ENCODE results near the gene MAP1B. TPM values are rescaled to one million over a fixed set of nuclear protein-coding genes. Genes with fewer than 3 reads are reported as not detected.

MAP1B gene
- total and polyA plus RNA-seq, 8 donors: 2.1 to 985 (median 24.7) TPM

DNA sequence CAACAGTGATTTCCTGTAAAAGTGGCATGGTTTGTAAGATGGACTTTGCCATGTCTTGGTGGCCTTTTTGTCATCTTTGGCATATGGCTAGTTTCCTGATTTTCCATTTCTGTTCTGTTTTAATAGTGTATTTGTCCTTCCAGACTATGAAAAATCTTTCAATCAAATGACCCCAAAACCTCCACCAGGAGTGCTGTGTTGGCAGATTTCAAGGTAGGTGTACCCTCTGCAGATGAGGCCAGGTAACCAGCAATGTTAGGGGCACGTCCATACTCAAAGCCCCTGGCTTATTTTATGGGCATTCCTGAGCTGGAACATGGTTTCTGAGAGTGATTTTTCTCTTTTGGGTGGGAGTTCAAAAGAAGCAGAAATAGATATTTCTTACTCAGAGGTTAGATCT is 15.2 kb upstream of the MAP1B start:
- WGBS, 5 donors: 57 to 76% (median 65%) methylated on average over 1 of the region's 1 CpG
- no peak for TF ChIP-seq EP300 (IDR thresholded peaks at IDR 0.05)
- TF ChIP-seq POLR2A (IDR thresholded peaks at IDR 0.05): no peak
- TF ChIP-seq, protein P1, sequence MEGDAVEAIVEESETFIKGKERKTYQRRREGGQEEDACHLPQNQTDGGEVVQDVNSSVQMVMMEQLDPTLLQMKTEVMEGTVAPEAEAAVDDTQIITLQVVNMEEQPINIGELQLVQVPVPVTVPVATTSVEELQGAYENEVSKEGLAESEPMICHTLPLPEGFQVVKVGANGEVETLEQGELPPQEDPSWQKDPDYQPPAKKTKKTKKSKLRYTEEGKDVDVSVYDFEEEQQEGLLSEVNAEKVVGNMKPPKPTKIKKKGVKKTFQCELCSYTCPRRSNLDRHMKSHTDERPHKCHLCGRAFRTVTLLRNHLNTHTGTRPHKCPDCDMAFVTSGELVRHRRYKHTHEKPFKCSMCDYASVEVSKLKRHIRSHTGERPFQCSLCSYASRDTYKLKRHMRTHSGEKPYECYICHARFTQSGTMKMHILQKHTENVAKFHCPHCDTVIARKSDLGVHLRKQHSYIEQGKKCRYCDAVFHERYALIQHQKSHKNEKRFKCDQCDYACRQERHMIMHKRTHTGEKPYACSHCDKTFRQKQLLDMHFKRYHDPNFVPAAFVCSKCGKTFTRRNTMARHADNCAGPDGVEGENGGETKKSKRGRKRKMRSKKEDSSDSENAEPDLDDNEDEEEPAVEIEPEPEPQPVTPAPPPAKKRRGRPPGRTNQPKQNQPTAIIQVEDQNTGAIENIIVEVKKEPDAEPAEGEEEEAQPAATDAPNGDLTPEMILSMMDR (IDR thresholded peaks at IDR 0.05): no peak
- no peak for TF ChIP-seq POLR2AphosphoS5 (IDR thresholded peaks at IDR 0.05)
- DNase-seq: no peak
- Histone ChIP-seq H3K9me3 (no peaks in the 10 kb centered on the region), H3K27ac (no peak overlapping the region), H3K36me3 (no peaks in the 10 kb centered on the region), H3K4me1 (no peaks in the 10 kb centered on the region), H3K4me3 (no peak overlapping the region), H3K27me3 (no peaks in the 10 kb centered on the region)
- intact Hi-C loops (cut with DNase I; ENCODE audit: low total_unique reads): no loop called here

DNA sequence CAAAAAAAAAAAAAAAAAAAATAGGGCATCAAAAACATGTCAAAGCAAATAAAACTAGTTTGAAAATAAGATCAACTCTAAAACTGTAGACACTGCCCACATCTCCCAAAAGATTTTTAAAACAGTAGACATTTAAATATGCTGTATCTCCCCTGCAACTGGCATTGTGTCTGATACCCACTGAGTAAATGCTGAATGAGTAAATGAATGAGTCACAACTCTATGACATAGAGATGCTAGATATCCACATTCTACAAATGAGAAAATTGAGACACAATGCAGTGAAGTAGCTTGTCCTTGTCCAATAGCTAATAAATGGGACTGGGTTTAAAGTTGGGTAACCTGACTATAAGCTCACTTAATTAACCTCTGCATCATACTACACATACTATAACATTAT is 14.1 kb upstream of the MAP1B start:
- no peak for DNase-seq
- H3K4me1 ChIP-seq: no peaks in the 10 kb centered on the region
- intact Hi-C loops (cut with DNase I; ENCODE audit: low total_unique reads): no loop called here

DNA sequence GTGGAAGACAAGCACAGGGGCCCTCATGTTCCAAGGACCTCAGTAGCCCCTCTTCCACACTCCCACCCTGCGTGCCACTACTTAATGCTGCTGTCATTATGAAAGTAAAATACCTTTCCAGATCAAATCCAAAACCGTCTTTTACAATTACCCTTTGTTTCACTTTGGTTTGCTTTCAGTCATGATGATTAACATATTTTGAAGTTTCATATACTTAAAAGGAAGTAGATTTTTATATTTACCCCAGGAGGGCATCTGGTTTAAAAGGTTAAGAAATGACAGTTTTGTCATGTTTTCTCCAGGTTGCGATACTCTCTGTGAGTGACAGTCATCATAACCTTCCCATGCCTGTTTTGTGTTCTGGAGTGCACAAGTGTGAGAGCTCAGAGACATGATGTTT is 13.5 kb upstream of the MAP1B start:
- 59 to 78% (median 67%) methylated on average over 3 of the region's 3 CpGs for WGBS, 5 donors
- DNase-seq: no peak
- Histone ChIP-seq H3K4me1 (no peaks in the 10 kb centered on the region), H3K27ac (no peak overlapping the region), H3K36me3 (no peaks in the 10 kb centered on the region), H3K9me3 (no peaks in the 10 kb centered on the region), H3K27me3 (no peaks in the 10 kb centered on the region), H3K4me3 (no peak overlapping the region)
- TF ChIP-seq, protein P1 (IDR thresholded peaks at IDR 0.05): no peak
- TF ChIP-seq EP300 (IDR thresholded peaks at IDR 0.05): no peak
- TF ChIP-seq POLR2A (IDR thresholded peaks at IDR 0.05): no peak
- TF ChIP-seq POLR2AphosphoS5 (IDR thresholded peaks at IDR 0.05): no peak
- intact Hi-C loops (cut with DNase I; ENCODE audit: low total_unique reads): no loop called here

More for the DNA sequence above, 14.1 kb upstream of the MAP1B start:
- H3K36me3 ChIP-seq: no peaks in the 10 kb centered on the region
- H3K27me3 ChIP-seq: no peaks in the 10 kb centered on the region
- H3K4me3 ChIP-seq: no peak overlapping the region
- H3K9me3 ChIP-seq: no peaks in the 10 kb centered on the region
- no peak overlapping the region for H3K27ac ChIP-seq
- TF ChIP-seq POLR2A (IDR thresholded peaks at IDR 0.05) (no peak), POLR2AphosphoS5 (IDR thresholded peaks at IDR 0.05) (no peak), EP300 (IDR thresholded peaks at IDR 0.05) (no peak)
- TF ChIP-seq, protein P1 (IDR thresholded peaks at IDR 0.05): no peak

DNA sequence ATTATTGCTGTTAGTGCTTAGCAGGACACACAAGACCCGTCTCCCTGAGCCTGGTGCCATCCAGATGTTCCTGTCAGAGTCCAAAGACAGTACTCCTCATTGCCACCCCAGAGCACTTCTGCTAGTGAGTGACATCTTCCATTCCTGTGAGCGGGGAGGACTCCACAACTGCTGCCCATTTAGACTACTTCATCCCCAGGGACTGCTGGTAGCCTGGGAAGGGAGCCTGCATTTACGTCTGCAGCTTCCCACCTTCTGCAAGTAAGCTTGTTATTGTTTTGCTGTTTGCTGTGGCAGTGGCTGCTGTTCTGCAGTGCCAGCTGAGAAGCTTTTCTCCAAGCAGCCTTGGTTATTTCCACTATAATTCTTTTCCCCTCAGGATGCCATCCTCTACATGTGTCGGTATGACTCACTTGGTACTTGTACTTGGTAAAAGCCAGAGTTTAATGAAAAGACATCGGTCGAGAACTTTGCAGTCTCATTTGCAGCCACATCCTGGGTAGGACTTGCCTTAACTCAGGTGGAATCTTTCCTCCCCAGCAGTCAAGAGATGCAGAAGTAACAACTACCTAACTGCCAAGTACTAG is 10.6 kb upstream of the MAP1B start:
- Histone ChIP-seq H3K36me3 (no peaks in the 10 kb centered on the region), H3K27ac (no peak overlapping the region), H3K4me1 (no peaks in the 10 kb centered on the region), H3K27me3 (no peaks in the 10 kb centered on the region), H3K4me3 (no peak overlapping the region), H3K9me3 (no peaks in the 10 kb centered on the region)
- DNase-seq: peak in 1 of 2 donors; percentile 3
- TF ChIP-seq POLR2A (IDR thresholded peaks at IDR 0.05) (no peak), POLR2AphosphoS5 (IDR thresholded peaks at IDR 0.05) (no peak), EP300 (IDR thresholded peaks at IDR 0.05) (no peak)
- TF ChIP-seq, protein P1 (IDR thresholded peaks at IDR 0.05): no peak
- intact Hi-C loops (cut with DNase I; ENCODE audit: low total_unique reads): no loop called here
- WGBS, 5 donors: 67 to 77% (median 75%) methylated on average over 6 of the region's 6 CpGs
